ENCODE results near the gene MACROH2A1.

DNA sequence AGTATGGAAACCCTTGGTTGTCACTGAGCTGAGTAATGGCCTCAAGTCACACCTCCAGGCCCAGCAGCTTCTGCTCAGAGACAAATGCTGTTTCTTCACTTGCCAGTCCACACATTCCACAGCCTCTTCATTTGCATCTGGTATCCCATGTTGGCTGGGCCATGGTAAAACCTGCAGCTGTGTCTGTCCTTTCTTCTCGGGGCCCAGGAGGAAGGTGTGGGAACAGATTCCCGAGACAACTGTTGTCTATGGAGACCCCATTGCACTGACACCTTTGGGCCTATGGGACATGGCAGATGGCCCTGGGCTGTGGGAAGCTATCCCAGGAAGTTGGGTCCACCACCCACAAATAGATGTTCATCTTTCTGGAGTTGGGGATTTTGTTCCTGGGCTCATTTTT, 85.1 kb downstream of the MACROH2A1 start:
- TF ChIP-seq EP300 (IDR thresholded peaks at IDR 0.05) (no peak), POLR2A (IDR thresholded peaks at IDR 0.05) (no peak)
- TF ChIP-seq, protein P1, sequence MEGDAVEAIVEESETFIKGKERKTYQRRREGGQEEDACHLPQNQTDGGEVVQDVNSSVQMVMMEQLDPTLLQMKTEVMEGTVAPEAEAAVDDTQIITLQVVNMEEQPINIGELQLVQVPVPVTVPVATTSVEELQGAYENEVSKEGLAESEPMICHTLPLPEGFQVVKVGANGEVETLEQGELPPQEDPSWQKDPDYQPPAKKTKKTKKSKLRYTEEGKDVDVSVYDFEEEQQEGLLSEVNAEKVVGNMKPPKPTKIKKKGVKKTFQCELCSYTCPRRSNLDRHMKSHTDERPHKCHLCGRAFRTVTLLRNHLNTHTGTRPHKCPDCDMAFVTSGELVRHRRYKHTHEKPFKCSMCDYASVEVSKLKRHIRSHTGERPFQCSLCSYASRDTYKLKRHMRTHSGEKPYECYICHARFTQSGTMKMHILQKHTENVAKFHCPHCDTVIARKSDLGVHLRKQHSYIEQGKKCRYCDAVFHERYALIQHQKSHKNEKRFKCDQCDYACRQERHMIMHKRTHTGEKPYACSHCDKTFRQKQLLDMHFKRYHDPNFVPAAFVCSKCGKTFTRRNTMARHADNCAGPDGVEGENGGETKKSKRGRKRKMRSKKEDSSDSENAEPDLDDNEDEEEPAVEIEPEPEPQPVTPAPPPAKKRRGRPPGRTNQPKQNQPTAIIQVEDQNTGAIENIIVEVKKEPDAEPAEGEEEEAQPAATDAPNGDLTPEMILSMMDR (IDR thresholded peaks at IDR 0.05): no peak
